Activated CD8-positive, alpha-beta T cell treated with anti-CD3 and anti-CD28 coated beads for 36 hours (primary cell): ENCODE data around the gene GP5. TPM values are rescaled to one million over a fixed set of nuclear protein-coding genes. Genes with fewer than 3 reads are reported as not detected.

Experiments
- ATAC-seq: fragments of 200-7000 bp; cut with Tn5 transposase; one replicate; pipeline ENCODE4 v1.10.0; 2021; ENCODE audit warnings: mild to moderate bottlenecking, moderate library complexity
- CTCF ChIA-PET: fragments of 350-600 bp; sonication (Branson Sonifier 250); formaldehyde crosslinking; loops from one replicate; lab custom pipeline; 2021; ENCODE audit warnings: antibody characterized with exemption; lab: Charles Lee
- POLR2A ChIA-PET: fragments of 350-600 bp; sonication (Branson Sonifier 250); formaldehyde crosslinking; loops from one replicate; lab custom pipeline; 2021; ENCODE audit warnings: antibody characterized with exemption; lab: Charles Lee
- DNase-seq: peaks from one replicate; pipeline ENCODE4 v3.0.0-alpha.2; 2020
- H3K27ac Mint-ChIP-seq: one replicate; pipeline ENCODE4 v1.8.0; 2021; ENCODE audit warnings: mild to moderate bottlenecking, mixed read lengths
- H3K27me3 Mint-ChIP-seq: one replicate; pipeline ENCODE4 v1.8.0; 2021; ENCODE audit warnings: mixed read lengths
- H3K36me3 Mint-ChIP-seq: one replicate; pipeline ENCODE4 v1.8.0; 2021; ENCODE audit warnings: low read depth, mixed read lengths
- H3K4me1 Mint-ChIP-seq: one replicate; pipeline ENCODE4 v1.8.0; 2021; ENCODE audit warnings: low read depth, mixed read lengths
- H3K4me3 Mint-ChIP-seq: one replicate; pipeline ENCODE4 v1.8.0; 2021; ENCODE audit warnings: mild to moderate bottlenecking, moderate library complexity, mixed read lengths
- H3K9me3 Mint-ChIP-seq: one replicate; pipeline ENCODE4 v1.8.0; 2021; ENCODE audit warnings: mixed read lengths
- CTCF ChIP-seq: fragments of 200-600 bp; IDR thresholded peaks from one replicate; pipeline ENCODE4 v1.8.0; 2022; ENCODE audit warnings: antibody characterized with exemption, mild to moderate bottlenecking
- intact Hi-C: fragments of 100-400 bp; cut with micrococcal nuclease; formaldehyde crosslinking; loops from one replicate; pipeline ENCODE4 v1.10.0; 2022
- total RNA-seq, 2 experiments: library from RNA; stranded (reverse); gene quantifications; one replicate each; pipeline ENCODE4 v1.2.3, GENCODE V29; 2021

Gene GP5
- total RNA-seq, 2 experiments from 2014 or later: 0.72 to 0.83 TPM

GRCh38 chr3:194404365-194405140 lies 5.5 kb upstream of the GP5 start:
- TF ChIP-seq CTCF: peak; percentile 91
- ChIA-PET POLR2A (interaction anchor here (0.8 kb wide), 1 partner anchor 69 kb away, joined by 3 read pairs; no protein-coding TSS in a partner anchor), CTCF (interaction anchor here (0.6 to 15.5 kb wide), 23 partner anchors 8 to 739 kb away, joined by 3 to 188 read pairs (median 4); partner anchors contain the start of gene CPN2)
- peaks cover 10% of the 10 kb centered on the region for H3K4me1 Mint-ChIP-seq
- intact Hi-C loops: loop anchor here (2.0 kb wide), 1 partner anchor 70 kb away; no protein-coding TSS in a partner anchor
- no peaks in the 10 kb centered on the region for H3K9me3 Mint-ChIP-seq
- ATAC-seq: no peak
- no peak overlapping the region for H3K4me3 Mint-ChIP-seq
- no peaks in the 10 kb centered on the region for H3K27me3 Mint-ChIP-seq
- peak; percentile 60 for DNase-seq
- peaks cover 20% of the 10 kb centered on the region for H3K36me3 Mint-ChIP-seq
- H3K27ac Mint-ChIP-seq: peak overlapping the region; percentile 25

DNA sequence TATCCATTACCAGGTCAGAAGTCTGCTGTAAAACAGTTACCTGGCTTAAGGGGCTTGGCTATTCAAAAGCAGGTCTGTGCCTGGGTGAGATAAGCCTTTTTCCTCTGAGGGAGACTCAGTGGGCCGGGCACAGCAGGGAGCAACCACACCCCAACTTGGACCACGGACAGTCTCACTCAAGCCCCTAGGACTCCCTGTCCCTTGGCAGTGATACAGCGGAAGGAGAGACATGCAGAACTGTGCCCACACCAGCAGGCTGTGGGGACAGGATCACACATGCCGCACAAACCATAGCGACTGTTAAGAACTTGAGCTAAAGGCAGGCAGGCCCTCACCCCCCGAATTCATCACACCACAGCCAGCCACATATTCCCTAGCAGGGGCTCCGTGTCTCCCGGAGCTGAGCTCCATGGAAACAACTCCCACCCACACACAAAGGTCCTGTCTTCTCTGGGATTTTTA lies 2.8 kb upstream of the GP5 start:
- Mint-ChIP-seq H3K4me1 (peaks cover 33% of the 10 kb centered on the region), H3K9me3 (no peaks in the 10 kb centered on the region), H3K27me3 (peaks cover 15% of the 10 kb centered on the region), H3K36me3 (peaks cover 15% of the 10 kb centered on the region), H3K27ac (no peak overlapping the region), H3K4me3 (no peak overlapping the region)
- no peak for TF ChIP-seq CTCF
- POLR2A ChIA-PET: interaction anchor here (1.2 kb wide), 1 partner anchor 85 kb away, joined by 4 read pairs; no protein-coding TSS in a partner anchor
- no peak for ATAC-seq
- no peak for DNase-seq
- intact Hi-C loops: no loop called here
- CTCF ChIA-PET: interaction anchor here (1.1 to 15.5 kb wide), 3 partner anchors 59 to 73 kb away, joined by 3 to 188 read pairs (median 126); no protein-coding TSS in a partner anchor

GRCh38 chr3:194401346-194401745 lies 2.3 kb upstream of the GP5 start:
- intact Hi-C loops: no loop called here
- peaks cover 15% of the 10 kb centered on the region for H3K27me3 Mint-ChIP-seq
- no peak overlapping the region for H3K27ac Mint-ChIP-seq
- H3K9me3 Mint-ChIP-seq: no peaks in the 10 kb centered on the region
- POLR2A ChIA-PET: no interaction called here
- TF ChIP-seq CTCF: no peak
- peaks cover 36% of the 10 kb centered on the region for H3K4me1 Mint-ChIP-seq
- no peak overlapping the region for H3K4me3 Mint-ChIP-seq
- DNase-seq (no peak), ATAC-seq (no peak)
- peaks cover 15% of the 10 kb centered on the region for H3K36me3 Mint-ChIP-seq
- CTCF ChIA-PET: interaction anchor here (1.1 to 15.5 kb wide), 3 partner anchors 58 to 72 kb away, joined by 3 to 188 read pairs (median 126); no protein-coding TSS in a partner anchor

DNA sequence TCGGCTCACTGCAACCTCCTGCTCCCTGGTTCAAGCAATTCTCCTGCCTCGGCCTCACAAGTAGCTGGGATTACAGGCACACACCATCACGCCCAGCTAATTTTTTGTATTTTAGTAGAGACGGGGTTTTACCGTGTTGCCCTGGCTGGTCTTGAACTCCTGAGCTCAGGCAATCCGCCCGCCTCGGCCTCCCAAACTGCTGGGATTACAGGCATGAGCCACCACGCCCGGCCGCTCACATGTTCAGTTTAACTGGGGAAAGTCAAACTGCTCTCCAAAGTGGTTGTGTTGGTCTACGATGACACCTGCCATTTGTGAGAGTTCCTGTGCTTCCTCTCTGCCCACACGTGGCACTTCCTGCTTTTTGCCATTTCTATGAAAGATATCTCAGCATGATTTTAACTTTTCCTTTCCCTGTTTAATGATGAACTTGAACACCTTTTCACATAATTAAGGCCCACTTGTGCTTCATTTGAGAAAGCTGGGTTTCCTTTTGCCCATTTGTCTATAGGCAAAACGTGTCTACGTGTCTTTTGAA lies 877 bp upstream of the GP5 start:
- H3K9me3 Mint-ChIP-seq: no peaks in the 10 kb centered on the region
- H3K27ac Mint-ChIP-seq: no peak overlapping the region
- intact Hi-C loops: no loop called here
- no peak for TF ChIP-seq CTCF
- H3K4me3 Mint-ChIP-seq: no peak overlapping the region
- H3K27me3 Mint-ChIP-seq: peaks cover 18% of the 10 kb centered on the region
- H3K4me1 Mint-ChIP-seq: peaks cover 50% of the 10 kb centered on the region
- DNase-seq (no peak), ATAC-seq (no peak)
- peaks cover 7% of the 10 kb centered on the region for H3K36me3 Mint-ChIP-seq
- CTCF ChIA-PET: interaction anchor here (15.5 kb wide), 1 partner anchor 57 kb away, joined by 188 read pairs; no protein-coding TSS in a partner anchor
- POLR2A ChIA-PET: no interaction called here
